B cell (primary cell): ENCODE measurements around the gene ANKRD29. TPM values are rescaled to one million over a fixed set of nuclear protein-coding genes. Genes with fewer than 3 reads are reported as not detected.
A peak's percentile ranks its signal among the peaks of the same experiment; 100 is the strongest.

Source experiments
- ATAC-seq: fragments of 200-7000 bp; cut with Tn5 transposase; one replicate; pipeline ENCODE4 v1.10.0; 2021; ENCODE audit warnings: low read depth, mild to moderate bottlenecking, moderate number of reproducible peaks, moderate library complexity
- CTCF ChIA-PET: fragments of 350-600 bp; sonication (Branson Sonifier 250); formaldehyde crosslinking; loops from one replicate; lab custom pipeline; 2021; ENCODE audit warnings: antibody characterized with exemption, inconsistent platforms; lab: Charles Lee
- POLR2A ChIA-PET: fragments of 350-600 bp; sonication (Branson Sonifier 250); formaldehyde crosslinking; loops from one replicate; lab custom pipeline; 2021; ENCODE audit warnings: antibody characterized with exemption; lab: Charles Lee
- DNase-seq: peaks from one replicate; pipeline ENCODE4 v3.0.0; 2013
- H2AFZ ChIP-seq: 2 replicates; pipeline ENCODE4 v1.6.1; 2012; ENCODE audit warnings: mild to moderate bottlenecking, low read depth, low read length; ENCODE audit not compliant: insufficient read depth, poor library complexity, severe bottlenecking
- H3K27ac ChIP-seq, 2 donors: 1 replicate in 1 of 2; 2 replicates in 1 of 2; pipeline ENCODE4 v1.5.1; 2012 to 2013; ENCODE audit warnings: low read length in 2 of 2, mild to moderate bottlenecking in 2 of 2, moderate library complexity in 1 of 2
- H3K27me3 ChIP-seq, 4 experiments: fragments of 200-600 bp in 1 of 4; sonication (generic) in 1 of 4; replicated peaks in 1 of 4; 1 replicate in 2 of 4; 2 replicates in 2 of 4; pipeline versions ENCODE4 v1.6.1 to v1.7.0; 2013 to 2016; ENCODE audit warnings: low read length in 3 of 4, mild to moderate bottlenecking in 2 of 4, mixed read lengths in 1 of 4, moderate library complexity in 1 of 4; ENCODE audit not compliant: insufficient read depth in 4 of 4, control insufficient read depth in 3 of 4; ENCODE audit errors: control extremely low read depth in 1 of 4
- H3K36me3 ChIP-seq, 2 experiments: replicated peaks in 1 of 2; 1 replicate in 1 of 2; 2 replicates in 1 of 2; pipeline versions ENCODE4 v1.6.1 to v1.7.1; 2013; ENCODE audit warnings: low read length in 1 of 2; ENCODE audit not compliant: insufficient read depth in 2 of 2, control insufficient read depth in 1 of 2; ENCODE audit errors: control extremely low read depth in 1 of 2, extremely low read depth in 1 of 2
- H3K4me1 ChIP-seq, 2 donors: fragments of 200-600 bp in 1 of 2; sonication (generic) in 1 of 2; 1 replicate in 1 of 2; 2 replicates in 1 of 2; pipeline versions ENCODE4 v1.5.1 to v1.6.1; 2013 to 2017; ENCODE audit warnings: low read length in 2 of 2; ENCODE audit not compliant: control insufficient read depth in 2 of 2, insufficient read depth in 2 of 2
- H3K4me2 ChIP-seq: replicated peaks from 2 replicates; pipeline ENCODE3; 2012; ENCODE audit warnings: mild to moderate bottlenecking, low read depth, low read length; ENCODE audit not compliant: poor library complexity, severe bottlenecking
- H3K4me3 ChIP-seq, 5 experiments: fragments of 200-600 bp in 1 of 5; sonication (generic) in 1 of 5; 1 replicate in 3 of 5; 2 replicates in 2 of 5; pipeline versions ENCODE4 v1.5.1 to v1.7.0; 2011 to 2016; ENCODE audit warnings: low read length in 4 of 5, mild to moderate bottlenecking in 4 of 5, low read depth in 2 of 5, control low read depth in 1 of 5, moderate library complexity in 1 of 5; ENCODE audit not compliant: insufficient read depth in 1 of 5; ENCODE audit errors: control extremely low read depth in 1 of 5, extremely low read depth in 1 of 5
- H3K79me2 ChIP-seq: fragments of 200-600 bp; sonication (generic); one replicate; pipeline ENCODE4 v1.6.0; 2016; ENCODE audit warnings: low read length; ENCODE audit not compliant: control insufficient read depth, insufficient read depth
- H3K9ac ChIP-seq: fragments of 200-600 bp; sonication (generic); 2 replicates; pipeline ENCODE4 v1.6.1; 2017; ENCODE audit warnings: mild to moderate bottlenecking, low read length, moderate library complexity
- H3K9me3 ChIP-seq, 3 donors: one replicate each; pipeline versions ENCODE4 v1.6.1 to v1.7.1; 2013; ENCODE audit warnings: low read length in 2 of 3; ENCODE audit not compliant: control insufficient read depth in 2 of 3, insufficient read depth in 1 of 3; ENCODE audit errors: control extremely low read depth in 1 of 3
- H4K20me1 ChIP-seq: 2 replicates; pipeline ENCODE4 v1.6.0; 2012; ENCODE audit warnings: mild to moderate bottlenecking, low read length; ENCODE audit not compliant: insufficient read depth, control insufficient read depth, poor library complexity, severe bottlenecking
- H3K27ac Mint-ChIP-seq: one replicate; pipeline ENCODE4 v1.8.0; 2021; ENCODE audit warnings: mixed read lengths
- H3K27me3 Mint-ChIP-seq: one replicate; pipeline ENCODE4 v1.8.0; 2021; ENCODE audit warnings: mixed read lengths
- H3K4me1 Mint-ChIP-seq: one replicate; pipeline ENCODE4 v1.8.0; 2021; ENCODE audit warnings: mixed read lengths
- H3K4me3 Mint-ChIP-seq: one replicate; pipeline ENCODE4 v1.8.0; 2021; ENCODE audit warnings: mixed read lengths
- H3K9me3 Mint-ChIP-seq: one replicate; pipeline ENCODE4 v1.8.0; 2022; ENCODE audit warnings: mixed read lengths; ENCODE audit not compliant: insufficient read depth
- EZH2 ChIP-seq: IDR thresholded peaks from 2 replicates; pipeline ENCODE4 v1.6.1; 2012; ENCODE audit warnings: borderline replicate concordance, low read depth, mild to moderate bottlenecking, moderate library complexity, low read length; ENCODE audit not compliant: insufficient read depth, poor library complexity, severe bottlenecking
- WGBS: methylation state at CpG from one replicate; pipeline ENCODE4 v1.1.5; 2013; ENCODE audit warnings: missing lambda C conversion rate; ENCODE audit not compliant: insufficient coverage; 5-methylcytosine and 5-hydroxymethylcytosine counted together
- intact Hi-C: fragments of 100-400 bp; cut with micrococcal nuclease; formaldehyde crosslinking; loops from one replicate; pipeline ENCODE4 v1.10.0; 2022
- polyA plus RNA-seq: library from polyadenylated mRNA; depleted of rRNA; stranded (reverse); fragments of >200 nt; gene quantifications from 2 replicates; pipeline ENCODE4 v1.2.3, GENCODE V29; 2012
- total RNA-seq, 2 donors: library from RNA; stranded (reverse); fragments of 120-200 nt in 1 of 2; gene quantifications; 1 replicate in 1 of 2; 2 replicates in 1 of 2; pipeline versions ENCODE4 v1.2.3 to v1.2.4, GENCODE V29; 2013 to 2022
- TF ChIP-seq, protein P1 (sequence below): fragments of 200-600 bp; IDR thresholded peaks from one replicate; pipeline ENCODE4 v1.8.0; 2022; ENCODE audit warnings: antibody characterized with exemption, mild to moderate bottlenecking

ANKRD29 gene
- total and polyA plus RNA-seq, 2 donors (not counting 1 experiment from before 2014, with no cell fraction given), result not detected

DNA sequence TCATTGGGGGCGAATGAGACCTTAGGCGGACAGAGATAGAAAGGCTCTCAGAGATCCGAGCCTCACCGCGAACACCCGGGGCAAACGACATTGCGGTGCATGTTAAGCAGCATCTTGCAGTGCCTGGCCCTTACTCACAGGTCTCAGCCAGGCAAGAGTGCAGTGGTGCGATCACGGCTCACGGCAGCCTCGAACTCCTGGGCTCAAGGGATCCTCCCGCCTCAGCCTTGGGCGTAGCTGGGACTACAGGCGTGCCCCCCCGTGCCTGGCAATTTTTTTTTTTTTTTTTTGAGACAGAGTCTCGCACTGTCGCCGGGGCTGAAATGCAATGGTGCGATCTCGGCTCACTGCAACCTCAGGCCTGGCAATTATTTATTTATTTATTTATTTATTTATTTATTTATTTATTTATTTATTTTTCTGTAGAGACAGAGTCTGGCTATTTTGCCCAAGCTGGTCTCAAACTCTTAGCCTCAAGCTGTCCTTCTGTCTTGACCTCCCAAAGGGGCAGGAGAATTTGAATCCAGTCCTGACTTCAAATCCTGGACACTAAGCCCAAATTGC lies 27.9 kb upstream of the ANKRD29 start:
- CTCF ChIA-PET, result interaction anchor here (0.9 kb wide), 1 partner anchor 18 kb away, joined by 3 read pairs; no protein-coding TSS in a partner anchor

More for the DNA sequence above, 27.9 kb upstream of the ANKRD29 start:
- Histone ChIP-seq H2AFZ (no peak overlapping the region), H3K4me3 (no peak overlapping the region), H3K9me3 (peaks cover 0 to 3% (median 2%) of the 10 kb centered on the region in 3 donors), H3K79me2 (no peaks in the 10 kb centered on the region), H3K9ac (no peak overlapping the region), H3K27ac (no peak overlapping the region), H3K27me3 (peaks cover 0 to 34% (median 19%) of the 10 kb centered on the region in 4 experiments), H3K4me1 (peaks cover 14 to 15% of the 10 kb centered on the region in 2 donors), H3K4me2 (peak overlapping the region; percentile 74), H4K20me1 (no peaks in the 10 kb centered on the region), H3K36me3 (no peaks in the 10 kb centered on the region)
- Mint-ChIP-seq H3K9me3 (no peaks in the 10 kb centered on the region), H3K4me1 (peaks cover 9% of the 10 kb centered on the region), H3K4me3 (peak overlapping the region; percentile 62), H3K27ac (no peak overlapping the region), H3K27me3 (peaks cover 43% of the 10 kb centered on the region)
- ATAC-seq (no peak), DNase-seq (no peak)
- TF ChIP-seq, protein P1, sequence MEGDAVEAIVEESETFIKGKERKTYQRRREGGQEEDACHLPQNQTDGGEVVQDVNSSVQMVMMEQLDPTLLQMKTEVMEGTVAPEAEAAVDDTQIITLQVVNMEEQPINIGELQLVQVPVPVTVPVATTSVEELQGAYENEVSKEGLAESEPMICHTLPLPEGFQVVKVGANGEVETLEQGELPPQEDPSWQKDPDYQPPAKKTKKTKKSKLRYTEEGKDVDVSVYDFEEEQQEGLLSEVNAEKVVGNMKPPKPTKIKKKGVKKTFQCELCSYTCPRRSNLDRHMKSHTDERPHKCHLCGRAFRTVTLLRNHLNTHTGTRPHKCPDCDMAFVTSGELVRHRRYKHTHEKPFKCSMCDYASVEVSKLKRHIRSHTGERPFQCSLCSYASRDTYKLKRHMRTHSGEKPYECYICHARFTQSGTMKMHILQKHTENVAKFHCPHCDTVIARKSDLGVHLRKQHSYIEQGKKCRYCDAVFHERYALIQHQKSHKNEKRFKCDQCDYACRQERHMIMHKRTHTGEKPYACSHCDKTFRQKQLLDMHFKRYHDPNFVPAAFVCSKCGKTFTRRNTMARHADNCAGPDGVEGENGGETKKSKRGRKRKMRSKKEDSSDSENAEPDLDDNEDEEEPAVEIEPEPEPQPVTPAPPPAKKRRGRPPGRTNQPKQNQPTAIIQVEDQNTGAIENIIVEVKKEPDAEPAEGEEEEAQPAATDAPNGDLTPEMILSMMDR, result no peak
- TF ChIP-seq EZH2, result no peak
- WGBS, result 81% methylated on average over 16 of the region's 21 CpGs
- intact Hi-C loops, result no loop called here
- POLR2A ChIA-PET, result no interaction called here
